ACC112 (cell line): ENCODE results near the gene XRCC1.
A peak's percentile ranks its signal among the peaks of the same experiment; 100 is the strongest.
"Not testable (repeated sequence)": the region's sequence is repeated elsewhere in the genome, so short reads cannot be mapped to it uniquely, and the experiment has no call there.

Source experiments
- H2AFZ ChIP-seq: fragments of 200-600 bp; sonication (generic); one replicate; pipeline ENCODE4 v1.6.0; 2017; ENCODE audit warnings: antibody characterized with exemption, low read length; ENCODE audit not compliant: unreplicated experiment
- H3K27ac ChIP-seq: fragments of 200-600 bp; sonication (generic); 2 replicates; pipeline ENCODE4 v1.5.1; 2014; ENCODE audit warnings: low read depth, mild to moderate bottlenecking, antibody characterized with exemption, low read length, moderate library complexity
- H3K27me3 ChIP-seq: fragments of 200-600 bp; sonication (generic); 2 replicates; pipeline ENCODE4 v1.6.1; 2014; ENCODE audit warnings: mild to moderate bottlenecking, antibody characterized with exemption, low read length, moderate library complexity, mixed read lengths; ENCODE audit not compliant: insufficient read depth
- H3K36me3 ChIP-seq: fragments of 200-600 bp; sonication (generic); 2 replicates; pipeline ENCODE4 v1.6.1; 2016; ENCODE audit warnings: mild to moderate bottlenecking, antibody characterized with exemption, low read length, moderate library complexity, mixed read lengths; ENCODE audit not compliant: insufficient read depth
- H3K4me1 ChIP-seq: fragments of 200-600 bp; sonication (generic); one replicate; pipeline ENCODE4 v1.6.1; 2016; ENCODE audit warnings: low read length, mixed read lengths; ENCODE audit not compliant: insufficient read depth, unreplicated experiment, control insufficient read depth
- H3K4me3 ChIP-seq: fragments of 200-600 bp; sonication (generic); 2 replicates; pipeline ENCODE4 v1.5.1; 2014; ENCODE audit warnings: mild to moderate bottlenecking, low read depth, low read length
- H3K79me2 ChIP-seq: fragments of 200-600 bp; sonication (generic); one replicate; pipeline ENCODE4 v1.6.0; 2016; ENCODE audit warnings: low read length; ENCODE audit not compliant: control insufficient read depth, unreplicated experiment, insufficient read depth

The XRCC1 gene

DNA sequence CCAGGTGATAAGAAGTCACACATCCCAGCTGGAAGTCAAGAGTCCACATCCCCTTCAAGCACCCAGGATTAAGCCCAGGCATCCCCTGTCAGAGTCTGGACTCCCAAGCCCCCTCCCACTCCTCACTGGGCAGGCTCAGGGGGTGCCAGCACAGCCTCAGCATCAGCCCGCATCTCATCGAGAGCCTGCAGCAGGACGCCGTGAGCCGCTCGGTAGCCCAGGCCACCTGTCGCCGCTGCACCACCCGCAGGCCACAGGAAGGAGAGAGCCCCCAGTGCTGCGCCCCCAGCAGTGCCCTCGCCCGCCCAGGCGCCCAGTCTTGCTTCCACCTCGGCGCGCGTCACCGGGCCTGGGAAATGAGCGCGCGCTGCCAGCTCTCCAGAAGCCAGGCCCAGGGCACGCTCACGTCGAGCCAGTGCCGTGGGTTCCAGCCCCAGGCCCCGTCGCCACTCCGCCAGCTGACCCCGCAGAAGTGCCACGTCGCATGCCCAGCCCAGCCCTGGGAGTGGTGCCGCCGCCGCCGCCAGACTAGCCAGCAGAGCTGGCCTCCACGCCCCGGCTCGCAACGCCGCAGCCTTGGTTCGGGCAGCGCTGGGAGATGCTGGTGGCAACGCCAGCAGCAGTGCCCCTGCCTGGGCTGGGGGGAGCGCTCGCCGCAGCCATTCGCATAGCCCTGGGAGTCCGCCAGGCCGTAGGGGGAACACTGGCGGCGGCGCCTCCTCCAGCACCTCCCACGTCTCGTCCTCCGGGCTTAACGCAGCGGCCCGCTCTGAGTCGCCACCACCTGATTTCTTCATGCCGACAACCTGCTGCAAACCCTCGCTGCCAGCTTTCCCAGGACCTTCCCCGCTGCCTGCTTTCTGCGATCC lies 16.8 kb upstream of the XRCC1 start:
- Histone ChIP-seq H3K4me1 (peaks cover 3% of the 10 kb centered on the region), H2AFZ (no peak overlapping the region), H3K79me2 (peaks cover 18% of the 10 kb centered on the region), H3K4me3 (no peak overlapping the region), H3K27ac (no peak overlapping the region), H3K27me3 (no peaks in the 10 kb centered on the region), H3K36me3 (no peaks in the 10 kb centered on the region)

DNA sequence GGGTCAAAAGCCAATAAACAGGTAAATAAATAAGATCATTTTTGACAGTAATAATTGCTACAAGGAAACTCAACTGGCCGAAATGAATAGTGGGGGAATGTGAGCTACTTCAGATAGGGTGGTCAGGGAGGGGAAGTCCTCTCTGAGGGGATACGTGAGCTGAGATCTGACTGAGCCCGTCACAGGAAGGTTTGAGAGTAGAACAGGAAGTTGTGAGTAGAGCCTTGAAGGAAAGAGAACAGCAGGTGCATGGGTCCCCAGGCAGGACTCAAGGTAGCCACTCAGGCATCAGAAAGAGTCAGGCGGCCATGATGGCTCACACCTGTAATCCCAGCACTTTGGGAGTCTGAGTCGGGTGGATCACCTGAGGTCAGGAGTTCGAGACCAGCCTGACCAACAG lies 14.4 kb upstream of the XRCC1 start:
- Histone ChIP-seq H3K79me2 (peaks cover 15% of the 10 kb centered on the region), H3K4me1 (no peaks in the 10 kb centered on the region), H2AFZ (no peak overlapping the region), H3K36me3 (no peaks in the 10 kb centered on the region), H3K4me3 (no peak overlapping the region), H3K27me3 (no peaks in the 10 kb centered on the region), H3K27ac (no peak overlapping the region)

DNA sequence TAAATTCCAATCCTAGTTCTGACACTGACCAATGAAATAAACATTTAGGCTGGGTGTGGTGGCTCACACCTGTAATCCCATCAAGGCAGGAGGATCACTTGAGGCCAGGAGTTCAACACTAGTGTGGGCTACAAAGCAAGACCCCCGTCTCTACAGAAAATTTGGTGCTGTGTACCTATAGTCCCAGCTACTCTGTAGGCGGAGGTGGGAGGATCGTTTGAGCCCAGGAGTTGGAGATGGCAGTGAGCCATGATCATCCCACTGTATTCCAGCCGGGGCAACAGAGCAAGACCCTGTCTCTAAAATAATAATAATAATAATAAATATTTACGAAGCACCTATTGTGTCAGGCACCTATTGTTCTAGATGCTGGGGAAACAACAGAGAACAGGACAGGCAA lies 13.9 kb upstream of the XRCC1 start:
- Histone ChIP-seq H3K27ac (no peak overlapping the region), H3K36me3 (no peaks in the 10 kb centered on the region)

DNA sequence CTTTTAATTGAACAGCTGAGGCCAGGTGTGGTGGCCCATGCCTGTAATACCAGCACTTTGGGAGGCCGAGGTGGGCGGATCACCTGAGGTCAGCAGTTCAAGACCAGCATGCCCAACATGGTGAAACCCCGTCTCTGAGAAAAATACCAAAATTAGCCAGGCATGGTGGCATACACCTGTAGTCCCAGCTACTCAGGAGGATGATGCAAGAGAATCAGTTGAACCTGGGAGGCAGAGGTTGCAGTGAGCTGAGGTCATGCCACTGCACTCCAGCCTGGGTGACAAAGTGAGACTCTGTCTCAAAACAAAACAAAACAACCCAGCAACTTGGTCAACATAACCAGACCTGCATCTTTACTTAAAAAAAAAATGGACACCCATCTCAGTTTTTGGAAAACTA lies 11.7 kb upstream of the XRCC1 start:
- H3K4me1 ChIP-seq, H2AFZ ChIP-seq, H3K79me2 ChIP-seq, H3K36me3 ChIP-seq, H3K4me3 ChIP-seq, H3K27me3 ChIP-seq, H3K27ac ChIP-seq: not testable (repeated sequence)

More for the DNA sequence above, 13.9 kb upstream of the XRCC1 start:
- Histone ChIP-seq H2AFZ (no peak overlapping the region), H3K79me2 (peaks cover 14% of the 10 kb centered on the region), H3K27me3 (no peaks in the 10 kb centered on the region), H3K4me3 (no peak overlapping the region), H3K4me1 (no peaks in the 10 kb centered on the region)

DNA sequence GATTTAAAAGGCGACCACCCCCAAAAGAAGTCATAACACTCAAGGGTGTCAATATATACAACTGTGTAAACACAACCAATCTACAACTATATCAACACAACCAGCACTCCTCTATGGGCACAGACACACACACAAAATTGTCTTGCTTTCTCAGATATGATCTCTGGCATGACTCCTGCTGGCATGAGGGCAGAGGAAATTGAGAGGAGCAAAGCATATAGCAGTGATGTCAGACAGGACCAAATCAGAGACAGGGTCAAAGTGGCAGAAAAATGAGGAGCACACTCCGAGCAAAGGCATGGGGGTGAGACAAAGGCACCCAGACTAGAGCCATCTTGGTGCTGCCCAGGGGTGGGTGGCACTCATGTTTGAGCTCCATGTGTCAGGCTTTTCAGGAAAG lies 11.0 kb upstream of the XRCC1 start:
- H3K79me2 ChIP-seq, result peaks cover 2% of the 10 kb centered on the region
- peaks cover 1% of the 10 kb centered on the region for H3K4me1 ChIP-seq
- no peak overlapping the region for H3K4me3 ChIP-seq
- H3K27me3 ChIP-seq, result no peaks in the 10 kb centered on the region
- H2AFZ ChIP-seq, result no peak overlapping the region
- H3K36me3 ChIP-seq, result no peaks in the 10 kb centered on the region
- no peak overlapping the region for H3K27ac ChIP-seq

DNA sequence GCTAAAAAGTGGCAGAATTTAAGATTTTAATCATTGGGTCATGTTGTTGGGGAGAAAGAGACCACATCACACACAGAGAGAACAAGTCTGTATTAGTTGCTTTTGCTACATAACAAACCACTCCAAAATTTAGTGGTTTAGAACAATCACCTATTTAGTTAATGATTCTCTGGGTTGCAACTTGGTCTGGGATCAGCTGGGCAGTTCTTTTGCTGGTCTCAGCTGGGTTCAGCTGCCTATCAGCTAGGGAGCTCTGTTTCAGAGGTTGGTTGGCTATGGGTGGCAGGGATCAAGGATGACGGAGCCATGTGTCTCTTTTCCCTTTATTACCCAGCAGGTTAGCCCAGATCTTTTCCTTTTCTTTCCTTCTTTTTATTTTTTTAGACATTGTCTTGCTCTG lies 9.2 kb upstream of the XRCC1 start:
- no peaks in the 10 kb centered on the region for H3K36me3 ChIP-seq
- no peak overlapping the region for H3K4me3 ChIP-seq
- peaks cover 2% of the 10 kb centered on the region for H3K79me2 ChIP-seq
- H3K27ac ChIP-seq, result no peak overlapping the region; the same call in 1 of the 2 replicates
- no peaks in the 10 kb centered on the region for H3K27me3 ChIP-seq
- H3K4me1 ChIP-seq, result peaks cover 5% of the 10 kb centered on the region
- no peak overlapping the region for H2AFZ ChIP-seq

DNA sequence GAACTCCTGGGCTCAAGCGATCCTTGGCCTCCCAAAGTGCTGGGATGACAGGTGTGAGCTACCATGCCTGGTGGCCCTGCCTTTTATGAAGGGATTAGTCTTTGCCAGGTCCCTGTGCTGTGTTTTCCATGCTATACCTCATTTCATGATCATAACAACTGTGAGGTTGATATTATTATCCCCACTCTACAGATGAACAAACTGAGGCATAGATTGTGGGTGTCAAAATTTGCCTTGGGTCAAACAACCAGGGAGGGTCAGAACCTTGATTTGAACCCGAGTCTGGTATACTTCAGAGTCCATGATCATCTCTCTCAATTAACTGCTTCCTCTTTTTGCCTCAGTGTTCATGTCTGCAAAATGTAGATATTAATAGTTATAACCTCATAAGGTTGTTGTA lies 7.2 kb upstream of the XRCC1 start:
- Histone ChIP-seq H3K27me3 (no peaks in the 10 kb centered on the region), H3K4me3 (no peak overlapping the region), H2AFZ (no peak overlapping the region)

DNA sequence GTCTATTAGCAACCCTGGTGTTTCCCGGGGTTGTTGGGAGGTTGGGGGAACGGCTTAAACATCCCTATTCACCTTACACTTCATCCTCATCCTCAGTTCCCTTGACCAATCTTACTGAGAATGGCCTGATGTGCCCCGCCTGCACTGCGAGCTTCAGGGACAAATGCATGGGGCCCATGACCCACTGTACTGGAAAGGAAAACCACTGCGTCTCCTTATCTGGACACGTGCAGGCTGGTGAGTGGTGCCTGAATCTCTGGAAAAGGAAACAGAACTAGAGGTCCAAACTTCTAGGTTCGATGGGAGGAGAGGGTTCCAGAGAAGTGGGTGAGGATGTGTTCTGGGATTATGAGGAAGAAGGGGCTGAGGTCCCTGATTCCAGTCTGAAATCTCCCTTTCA lies 6.1 kb upstream of the XRCC1 start:
- H3K4me1 ChIP-seq, result peaks cover 5% of the 10 kb centered on the region
- H3K27me3 ChIP-seq, result no peaks in the 10 kb centered on the region
- no peaks in the 10 kb centered on the region for H3K36me3 ChIP-seq
- no peak overlapping the region for H3K27ac ChIP-seq
- H3K4me3 ChIP-seq, result peak overlapping the region; percentile 91
- H2AFZ ChIP-seq, result no peak overlapping the region
- H3K79me2 ChIP-seq, result no peaks in the 10 kb centered on the region

More for the DNA sequence above, 7.2 kb upstream of the XRCC1 start:
- no peak overlapping the region for H3K27ac ChIP-seq
- H3K4me1 ChIP-seq, result peaks cover 5% of the 10 kb centered on the region
- H3K36me3 ChIP-seq, result no peaks in the 10 kb centered on the region
- H3K79me2 ChIP-seq, result peaks cover 2% of the 10 kb centered on the region

DNA sequence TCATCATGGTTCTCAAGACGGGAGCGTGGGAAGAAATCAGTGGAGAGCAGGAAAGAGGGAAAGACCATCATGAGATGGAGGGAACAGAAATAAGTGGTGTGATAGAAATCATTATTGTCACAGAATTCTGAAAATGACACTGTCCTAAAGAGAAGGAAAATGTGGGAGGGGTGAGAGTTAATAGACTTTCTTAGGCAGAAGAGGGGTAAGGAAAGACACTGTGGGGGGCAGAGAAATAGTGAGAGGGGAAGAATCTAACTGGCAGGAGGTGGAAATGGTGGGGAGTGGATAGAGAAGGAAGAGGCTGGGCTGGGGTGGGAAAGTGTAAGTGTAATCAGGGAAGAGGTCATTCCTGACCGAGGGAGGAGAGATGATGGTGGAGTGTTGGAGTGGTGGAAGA lies 3.5 kb upstream of the XRCC1 start:
- Histone ChIP-seq H3K36me3 (no peaks in the 10 kb centered on the region), H2AFZ (no peak overlapping the region), H3K27me3 (no peaks in the 10 kb centered on the region), H3K79me2 (peaks cover 10% of the 10 kb centered on the region), H3K4me3 (no peak overlapping the region), H3K27ac (no peak overlapping the region), H3K4me1 (peaks cover 9% of the 10 kb centered on the region)

DNA sequence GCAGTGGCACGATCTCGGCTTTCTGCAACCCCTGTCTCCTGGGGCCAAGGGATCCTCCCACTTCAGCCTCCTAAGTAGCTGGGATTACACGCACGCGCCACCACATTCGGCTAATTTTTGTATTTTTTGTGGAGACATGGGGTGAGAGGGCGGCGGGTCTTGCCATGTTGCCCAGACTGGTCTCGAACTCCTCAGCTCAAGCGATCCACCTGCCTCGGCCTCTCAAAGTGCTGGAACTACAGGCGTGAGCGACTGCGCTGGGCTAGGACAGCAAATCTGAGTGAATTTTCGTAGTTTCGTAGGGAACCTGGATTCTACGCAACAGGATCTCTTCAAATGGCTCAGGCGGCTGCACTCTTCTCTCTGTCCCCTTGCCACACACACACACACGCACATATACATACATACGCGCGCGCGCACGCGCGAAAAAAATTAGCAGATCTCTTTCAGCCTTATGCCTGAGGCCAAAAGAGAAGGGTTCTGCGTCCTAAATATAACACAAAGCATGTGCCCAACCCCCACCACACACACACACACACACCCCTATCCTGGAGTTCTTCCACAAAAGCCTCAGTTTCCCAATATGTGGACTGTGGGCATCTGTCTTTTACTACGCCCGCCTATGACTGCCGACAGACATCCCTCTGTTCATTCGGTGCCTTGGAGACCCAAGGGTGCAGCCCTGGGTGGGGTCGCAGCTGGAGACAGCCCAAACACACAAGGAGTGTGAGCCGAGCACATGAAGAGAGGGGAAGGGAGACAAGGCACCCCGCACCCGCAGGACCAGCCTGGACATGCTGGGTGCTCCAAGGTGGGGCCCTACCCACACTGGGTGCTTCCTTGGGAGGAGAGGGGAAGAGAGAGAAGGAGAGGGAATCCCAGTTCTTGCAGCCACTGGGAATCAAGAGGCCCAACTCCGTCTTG lies 890 bp upstream of the XRCC1 start:
- Histone ChIP-seq H2AFZ (peak overlapping the region; percentile 5), H3K27ac (peak overlapping the region; percentile 31; the same call in 1 of the 2 replicates), H3K36me3 (0 out of 2 replicates have a peak, but pooled peaks cover 3% of the 10 kb centered on the region), H3K4me3 (peak overlapping the region; percentile 44; the same call in 1 of the 2 replicates), H3K79me2 (peaks cover 18% of the 10 kb centered on the region), H3K4me1 (peaks cover 6% of the 10 kb centered on the region), H3K27me3 (no peaks in the 10 kb centered on the region)
